ENCODE results near the gene RPSA.
"Not testable (repeated sequence)": the region's sequence is repeated elsewhere in the genome, so short reads cannot be mapped to it uniquely, and the experiment has no call there.

The RPSA gene

DNA sequence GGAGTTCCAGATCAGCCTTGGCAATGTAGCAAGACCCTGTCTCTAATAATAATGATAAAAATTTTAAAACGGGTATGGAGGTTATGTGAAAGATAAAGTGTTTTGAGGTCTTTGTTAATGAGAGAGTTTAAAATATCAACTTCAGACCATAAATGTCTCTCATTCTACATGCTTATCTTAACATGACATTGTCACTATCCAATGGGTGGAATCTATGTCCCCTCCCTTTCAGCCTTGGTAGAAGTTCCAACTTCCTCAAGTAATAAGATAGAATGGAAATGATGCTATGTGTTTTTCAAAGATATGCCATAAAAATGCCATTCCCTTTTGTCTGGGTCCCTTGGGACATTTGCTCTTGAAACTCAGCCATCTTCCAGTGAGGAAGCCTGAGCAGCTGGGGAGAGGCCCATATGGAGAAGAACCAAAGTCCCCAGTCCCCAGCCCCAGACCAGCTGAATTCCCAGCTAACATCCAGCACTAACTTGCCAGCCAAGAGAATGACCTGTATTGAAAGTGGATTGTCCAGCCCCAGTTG, 17.0 kb downstream of the RPSA start:
- DNase-seq = no peak

DNA sequence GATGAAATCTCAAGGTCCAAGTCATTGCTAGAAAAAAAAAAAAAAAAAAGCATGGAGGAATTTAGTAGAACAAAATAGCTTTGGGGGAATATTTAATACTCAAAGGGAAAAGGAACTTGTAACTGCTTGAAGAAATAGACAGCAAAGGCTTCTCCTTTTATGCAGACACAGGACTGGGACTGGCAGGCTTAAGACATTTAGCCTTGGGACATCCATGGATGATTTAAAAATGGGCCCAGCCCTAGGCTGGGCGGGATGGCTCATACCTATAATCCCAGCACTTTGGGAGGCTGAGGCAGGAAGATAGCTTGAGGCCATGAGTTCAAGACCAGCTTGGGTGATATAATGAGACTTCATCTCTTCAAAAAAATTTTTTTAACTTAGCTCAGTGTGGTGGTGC, 19.8 kb downstream of the RPSA start:
- peak in 2 of 4 experiments; percentile 19 to 25 for DNase-seq

DNA sequence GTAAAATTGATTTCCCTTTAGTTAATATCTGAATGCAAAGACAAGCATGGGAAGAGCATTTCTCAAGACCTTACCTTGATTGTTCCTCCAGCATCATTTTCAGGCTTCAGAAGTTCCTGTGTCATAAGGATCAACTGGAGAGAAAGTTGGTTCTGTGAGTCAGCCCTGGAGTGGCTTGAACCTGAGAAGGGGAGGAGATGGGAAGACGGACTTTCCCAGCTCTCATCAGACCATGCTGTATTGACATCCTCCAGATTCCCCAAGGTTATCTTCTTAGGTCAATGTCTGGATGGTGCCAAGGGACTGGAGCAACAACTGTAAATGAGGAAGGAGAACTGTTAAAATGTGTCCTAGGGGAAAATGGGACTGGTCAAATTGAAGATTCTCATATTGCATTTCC, 21.0 kb downstream of the RPSA start:
- DNase-seq = no peak

DNA sequence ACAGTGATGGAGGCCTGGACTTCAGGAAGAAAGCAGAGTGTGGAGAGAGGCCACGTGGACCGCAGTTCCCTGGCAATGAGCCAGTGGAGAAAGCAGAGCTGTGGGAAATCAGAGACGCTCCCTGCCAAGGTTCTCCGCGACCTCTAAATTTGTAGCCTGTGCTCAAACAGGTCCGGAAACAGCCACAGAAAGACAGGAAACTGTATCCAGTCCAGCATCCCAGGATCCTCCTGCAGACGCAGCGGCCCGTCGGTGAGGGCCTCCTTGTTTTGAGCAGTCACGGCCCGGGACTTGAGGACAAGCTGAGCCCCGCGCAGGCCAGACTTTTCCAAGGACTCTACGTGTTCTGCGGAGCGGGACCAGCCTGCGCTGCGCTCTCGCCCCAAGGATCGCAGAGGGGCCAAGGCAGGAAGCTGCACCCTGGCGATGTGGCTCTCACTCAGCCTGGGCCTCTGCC, 22.3 kb downstream of the RPSA start:
- DNase-seq = no peak

DNA sequence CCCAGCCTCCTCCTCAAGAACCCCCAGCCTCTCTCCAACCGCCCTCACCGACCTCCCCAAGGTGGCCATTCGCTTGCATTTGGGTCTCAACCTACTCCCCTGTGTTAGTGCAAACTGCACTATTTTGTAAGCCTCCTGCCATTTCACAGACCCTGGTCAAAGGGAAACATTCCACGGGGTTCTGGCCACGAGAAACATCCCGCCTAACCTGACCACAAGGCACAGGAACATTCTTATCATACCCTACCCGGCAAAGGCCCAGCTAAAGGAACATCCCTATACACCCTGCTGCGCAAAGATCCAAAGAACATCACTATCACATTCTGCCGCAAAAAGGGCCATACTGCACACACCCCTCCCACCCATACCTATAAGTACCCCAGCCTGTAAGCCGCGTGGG, 22.9 kb downstream of the RPSA start:
- DNase-seq = no peak

DNA sequence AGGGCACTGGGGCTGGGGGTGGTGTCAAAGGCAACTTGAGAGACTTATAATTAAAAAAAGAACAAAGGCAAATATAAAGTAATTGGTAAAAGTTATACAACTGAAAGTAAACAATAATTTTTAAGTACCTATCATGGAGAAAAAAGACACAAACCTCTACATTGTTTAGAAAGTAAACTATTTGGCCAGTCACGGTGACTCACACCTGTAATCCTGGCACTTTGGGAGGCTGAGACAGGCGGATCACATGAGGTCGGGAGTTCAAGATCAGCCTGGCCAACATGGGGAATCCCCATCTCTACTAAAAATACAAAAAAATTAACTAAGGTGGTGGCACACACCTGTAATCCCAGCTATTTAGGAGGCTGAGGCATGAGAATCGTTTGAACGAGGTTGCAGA, 25.8 kb downstream of the RPSA start:
- no peak for DNase-seq

DNA sequence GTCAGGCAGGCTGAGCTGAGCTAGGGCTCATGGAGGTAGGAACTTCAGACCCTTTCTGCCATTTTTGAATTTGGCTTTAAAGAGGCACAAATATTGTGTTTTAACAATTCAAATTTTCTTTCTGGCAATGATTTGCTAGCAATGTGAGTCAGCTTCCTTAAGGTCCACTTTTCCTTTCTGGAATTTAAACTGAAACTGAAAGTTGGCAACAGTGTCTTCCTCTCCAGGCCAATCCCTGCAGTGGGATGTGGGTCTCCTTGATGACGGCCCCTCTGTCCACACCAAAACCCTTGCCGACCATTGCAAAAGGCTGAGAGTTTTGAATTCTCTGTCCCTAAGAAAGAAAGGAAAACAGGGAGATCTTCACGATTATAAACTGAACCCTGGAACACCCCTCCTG, 27.1 kb downstream of the RPSA start:
- DNase-seq = no peak

DNA sequence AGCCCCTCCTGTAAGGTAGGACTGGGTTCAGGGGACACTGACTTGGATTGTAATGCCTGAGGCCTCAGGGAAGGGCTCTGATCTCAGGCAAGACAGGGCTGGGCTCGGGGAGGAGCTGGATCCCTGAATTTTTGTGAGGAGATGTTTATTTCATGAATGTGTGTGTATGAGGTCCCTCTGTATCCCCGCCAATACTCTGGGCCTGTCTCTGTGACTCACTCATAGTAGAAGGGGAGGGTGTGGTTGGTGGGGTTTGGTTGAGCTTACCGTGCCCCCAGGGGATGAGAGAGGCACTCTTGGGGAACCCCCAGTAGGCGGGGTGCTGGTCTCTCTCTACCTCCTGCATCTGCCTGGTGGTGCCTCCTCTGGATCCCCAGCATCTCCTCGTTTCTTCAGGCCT, 28.1 kb downstream of the RPSA start:
- no peak for DNase-seq

DNA sequence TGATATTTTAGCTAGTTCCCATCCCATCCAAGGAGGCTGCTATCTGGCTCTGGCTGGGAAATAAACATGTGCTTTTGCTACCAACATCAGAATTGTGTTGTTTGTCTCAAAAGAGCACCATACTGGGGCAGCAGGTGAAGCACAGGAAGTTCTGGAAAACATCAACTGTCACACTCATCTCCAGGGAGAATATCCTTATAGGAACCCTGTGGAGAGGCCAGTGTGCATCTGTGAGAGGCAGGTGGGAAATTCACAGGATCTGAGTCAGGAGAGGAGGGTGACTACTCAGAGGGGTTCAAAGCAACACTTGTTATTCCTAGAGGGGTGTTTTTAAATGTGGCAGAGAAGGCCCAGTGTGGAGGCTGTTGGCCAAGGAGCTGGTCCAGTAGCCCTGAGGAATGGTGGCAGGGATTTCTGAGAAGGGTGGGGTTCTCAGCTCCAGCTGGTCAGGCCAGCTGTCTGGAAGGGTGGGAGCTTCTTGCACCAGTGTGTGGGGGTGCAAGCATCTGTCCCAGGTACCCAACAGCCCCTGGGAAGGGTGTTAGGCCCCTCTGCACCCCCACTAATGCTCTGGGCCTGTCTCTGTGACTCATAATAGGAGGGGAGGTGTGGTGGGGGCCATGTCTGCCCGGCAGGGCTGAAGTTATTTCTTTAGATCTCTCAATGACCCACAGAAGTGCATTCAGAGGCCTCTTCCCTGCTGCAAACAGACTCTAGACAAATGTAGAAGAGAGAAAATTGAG, 28.7 kb downstream of the RPSA start:
- no peak for DNase-seq

DNA sequence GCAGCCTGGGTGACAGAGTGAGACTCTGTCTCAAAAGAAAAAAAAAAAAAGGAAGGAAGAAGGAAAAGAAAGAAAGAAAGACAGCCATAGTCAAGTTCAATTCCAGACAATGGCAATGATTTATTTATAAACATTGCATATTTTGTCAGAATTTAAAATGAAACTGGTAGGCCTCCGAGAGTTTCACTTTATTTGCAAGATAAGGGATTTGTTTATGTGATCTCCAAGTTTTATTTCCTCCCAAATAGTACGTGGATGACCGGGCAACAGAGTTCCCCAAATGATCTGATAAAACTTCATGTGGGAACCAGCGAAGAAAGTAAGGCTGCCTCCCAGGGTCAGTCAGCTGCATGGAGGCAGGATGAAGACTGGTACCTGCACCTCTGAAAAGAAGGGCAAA, 32.4 kb downstream of the RPSA start:
- DNase-seq = no peak

DNA sequence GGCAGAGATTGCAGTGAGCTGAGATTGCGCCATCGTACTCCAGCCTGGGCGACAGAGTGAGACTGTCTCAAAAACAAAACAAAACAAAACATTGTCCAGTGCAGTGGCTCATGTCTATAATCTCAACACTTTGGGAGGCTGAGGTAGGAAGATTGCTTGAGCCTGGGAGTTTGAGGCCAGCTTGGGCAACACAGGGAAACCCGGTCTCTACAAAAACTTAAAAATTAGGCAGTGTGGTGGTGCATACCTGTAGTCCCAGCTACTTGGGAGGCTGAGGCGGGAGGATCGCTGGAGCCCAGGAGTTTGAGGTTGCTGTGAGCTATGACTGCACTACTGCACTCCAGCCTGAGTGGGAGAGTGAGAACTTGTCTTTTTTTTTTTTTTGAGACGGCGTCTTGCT, 33.8 kb downstream of the RPSA start:
- DNase-seq = no peak

DNA sequence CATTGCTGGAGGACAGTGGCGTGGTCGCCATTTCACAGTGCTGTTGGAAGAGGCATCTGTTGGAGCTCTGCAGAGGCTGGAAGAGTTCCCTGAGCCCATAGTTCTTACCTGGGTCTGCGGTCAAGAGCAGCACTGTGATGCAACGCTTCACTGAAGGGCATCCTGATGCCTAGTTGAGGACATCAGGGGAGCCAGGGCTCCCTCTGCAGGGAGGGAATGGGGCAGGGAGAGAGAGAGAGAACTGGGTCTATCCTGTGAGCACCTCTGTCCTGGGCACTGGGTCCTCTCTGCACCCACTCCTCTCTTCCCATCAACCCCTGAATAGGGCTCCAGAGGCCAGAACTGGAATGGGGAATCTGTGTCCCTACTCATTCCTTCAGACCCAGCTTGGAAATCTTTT, 37.0 kb downstream of the RPSA start:
- DNase-seq = no peak

DNA sequence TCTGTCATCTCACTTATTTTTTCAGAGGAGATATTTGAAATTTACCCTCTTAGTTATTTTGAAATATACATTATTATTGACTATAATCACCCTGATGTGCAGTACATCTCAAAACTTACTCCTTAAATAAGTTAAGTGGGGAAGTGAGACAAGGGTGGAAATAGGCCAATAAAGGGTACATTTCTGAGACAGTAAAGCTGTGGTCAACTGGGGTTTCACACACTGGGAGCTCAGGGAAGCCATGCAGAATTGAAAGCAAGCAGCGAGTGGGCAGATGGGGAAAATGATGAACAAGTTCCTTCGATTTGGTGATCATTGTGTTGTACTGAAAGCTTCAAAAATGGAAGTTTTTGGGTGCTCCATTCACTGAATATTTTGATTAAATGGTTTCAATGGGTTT, 39.4 kb downstream of the RPSA start:
- DNase-seq = peak in 2 of 4 experiments; percentile 14 to 15

DNA sequence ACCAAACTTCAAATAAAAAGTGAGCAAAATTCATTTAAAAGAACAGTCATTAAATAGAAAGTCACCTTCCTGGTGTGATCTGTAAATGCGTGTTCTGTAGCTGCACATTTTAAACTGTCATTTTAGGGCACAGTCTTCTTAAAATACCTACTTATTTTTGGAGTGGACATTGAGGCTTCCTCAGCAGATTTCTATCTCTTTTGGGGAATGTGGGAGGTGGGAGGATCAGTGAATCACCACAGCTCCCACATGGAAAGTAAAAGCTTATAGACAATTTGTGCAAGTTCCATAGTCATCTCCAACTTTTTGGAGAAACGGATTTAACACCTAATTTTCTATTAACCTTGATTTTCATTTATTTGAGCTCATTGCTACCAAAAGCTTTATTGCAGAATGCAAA, 39.9 kb downstream of the RPSA start:
- DNase-seq = peak in 1 of 4 experiments; percentile 7

DNA sequence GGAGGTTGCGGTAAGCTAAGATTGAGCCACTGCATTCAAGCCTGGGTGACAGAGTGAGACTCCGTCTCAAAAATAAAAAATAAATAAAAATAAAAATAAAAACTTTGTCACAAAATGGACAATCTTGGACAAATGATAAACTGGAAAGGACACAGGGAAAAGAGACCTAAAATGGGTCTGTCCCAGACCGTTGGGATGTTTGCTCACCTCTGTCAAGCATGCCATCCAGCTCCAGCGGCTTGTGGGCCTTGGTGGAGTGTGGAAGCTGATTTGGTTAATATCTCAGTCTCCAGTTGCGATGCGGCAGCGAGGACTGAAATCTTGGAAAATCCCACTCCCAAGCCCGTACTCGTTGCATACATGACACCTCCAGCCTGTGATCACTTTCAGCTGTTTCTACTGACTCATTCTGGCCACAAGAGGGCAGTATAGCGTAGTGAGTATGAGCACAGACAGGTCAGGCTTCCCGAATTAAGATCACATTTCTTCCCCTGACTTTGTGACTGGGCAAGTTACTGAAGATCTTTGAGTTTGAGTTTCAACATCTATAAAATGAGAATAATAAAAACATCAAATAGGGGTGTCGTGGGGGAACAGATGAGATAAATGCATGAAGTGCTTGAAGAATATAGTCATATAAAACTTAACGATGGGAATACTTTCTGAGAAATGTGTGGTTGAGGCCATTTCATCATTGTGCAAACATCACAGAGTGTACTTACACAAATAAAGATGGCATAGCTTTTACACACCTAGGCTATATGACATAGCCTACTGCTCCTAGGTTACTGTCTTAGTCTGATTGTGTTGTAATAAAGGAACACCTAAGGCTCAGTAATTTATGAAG, 41.3 kb downstream of the RPSA start:
- peak; percentile 79 to 93 (median 83) for DNase-seq

DNA sequence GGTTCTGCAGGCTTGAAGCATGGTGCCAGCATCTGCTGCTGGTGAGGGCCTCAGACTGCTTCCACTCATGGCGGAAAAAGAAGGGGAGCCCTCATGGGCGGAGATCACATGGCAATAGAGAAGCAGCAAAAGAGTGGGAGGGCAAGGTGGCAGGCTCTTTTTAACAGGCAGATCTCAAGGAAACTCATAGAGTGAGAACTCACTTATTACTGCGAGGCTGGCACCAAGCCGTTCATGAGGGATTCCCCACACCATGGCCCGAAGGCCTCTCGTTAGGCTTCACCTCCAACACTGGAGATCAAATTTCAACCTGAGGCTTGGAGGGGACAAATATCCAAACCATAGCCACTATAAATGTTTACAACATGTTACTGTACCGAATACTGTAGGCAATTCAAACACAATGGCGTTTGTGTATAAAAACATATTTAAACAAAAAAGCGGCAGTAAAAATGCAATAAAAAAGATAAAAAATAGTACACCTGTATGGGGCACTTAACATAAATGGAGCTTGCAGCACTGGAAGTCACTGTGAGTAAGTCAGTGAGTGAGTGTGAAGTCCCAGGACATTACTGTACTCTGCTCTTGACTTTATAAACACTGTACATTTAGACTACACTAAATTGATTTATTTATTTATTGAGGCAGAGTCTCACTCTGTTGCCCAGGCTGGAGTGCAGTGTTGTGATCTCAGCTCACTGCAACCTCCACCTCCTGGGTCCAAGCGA, 42.1 kb downstream of the RPSA start:
- no peak for DNase-seq

DNA sequence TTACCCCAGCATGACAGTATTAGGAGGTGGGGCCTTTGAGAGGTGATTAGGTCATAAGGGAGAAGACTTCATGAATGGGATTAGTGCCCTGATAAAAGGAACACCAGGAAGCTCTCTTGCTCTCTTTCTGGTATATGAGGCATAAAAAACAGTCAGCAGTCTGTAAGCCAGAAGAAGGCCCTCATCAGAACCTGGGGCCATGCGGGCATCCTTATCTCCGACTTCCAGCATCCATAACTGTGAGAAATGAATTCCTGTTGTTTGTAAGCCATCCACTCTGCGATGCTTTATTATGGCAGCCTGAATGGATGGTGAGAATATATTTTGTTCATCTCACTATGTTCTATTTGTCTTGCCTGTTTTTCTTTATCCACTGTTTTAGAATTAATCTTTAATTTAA, 43.3 kb downstream of the RPSA start:
- DNase-seq = no peak

DNA sequence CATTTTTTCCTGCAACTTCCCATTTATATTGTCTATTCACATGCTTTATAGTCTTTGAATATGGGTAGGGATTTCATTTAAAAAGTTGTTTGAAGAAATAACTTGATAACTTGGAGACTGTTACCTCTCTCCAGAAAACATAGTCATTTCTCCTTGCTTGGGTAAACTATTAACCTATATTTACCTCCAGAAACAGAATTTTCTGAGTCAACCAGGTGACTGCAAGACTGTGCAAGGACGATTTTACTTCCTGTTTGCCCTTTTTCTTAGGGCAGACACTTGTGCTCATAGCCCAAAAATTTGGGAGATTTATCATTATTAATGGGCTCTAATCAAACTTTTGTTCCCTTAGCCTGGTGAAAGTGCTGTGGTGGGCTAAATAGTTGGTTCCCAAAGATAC, 46.6 kb downstream of the RPSA start:
- DNase-seq = no peak

DNA sequence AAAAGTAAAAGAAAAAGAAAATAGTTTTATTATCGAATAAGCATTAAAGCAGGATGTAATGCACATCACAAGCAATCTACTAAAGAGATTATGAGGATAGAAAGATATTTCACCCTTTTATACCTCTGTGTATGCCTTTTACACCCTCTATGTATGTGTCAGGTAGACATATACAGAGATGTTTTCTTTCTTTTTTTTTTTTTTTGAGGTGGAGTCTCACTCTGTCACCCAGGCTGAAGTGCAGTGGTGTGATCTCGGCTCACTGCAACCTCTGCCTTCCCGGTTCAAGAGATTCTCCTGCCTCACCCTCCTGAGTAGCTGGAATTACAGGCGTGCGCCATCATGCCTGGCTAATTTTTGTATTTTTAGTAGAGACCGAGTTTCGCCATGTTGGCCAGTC, 47.4 kb downstream of the RPSA start:
- DNase-seq = not testable (repeated sequence)

DNA sequence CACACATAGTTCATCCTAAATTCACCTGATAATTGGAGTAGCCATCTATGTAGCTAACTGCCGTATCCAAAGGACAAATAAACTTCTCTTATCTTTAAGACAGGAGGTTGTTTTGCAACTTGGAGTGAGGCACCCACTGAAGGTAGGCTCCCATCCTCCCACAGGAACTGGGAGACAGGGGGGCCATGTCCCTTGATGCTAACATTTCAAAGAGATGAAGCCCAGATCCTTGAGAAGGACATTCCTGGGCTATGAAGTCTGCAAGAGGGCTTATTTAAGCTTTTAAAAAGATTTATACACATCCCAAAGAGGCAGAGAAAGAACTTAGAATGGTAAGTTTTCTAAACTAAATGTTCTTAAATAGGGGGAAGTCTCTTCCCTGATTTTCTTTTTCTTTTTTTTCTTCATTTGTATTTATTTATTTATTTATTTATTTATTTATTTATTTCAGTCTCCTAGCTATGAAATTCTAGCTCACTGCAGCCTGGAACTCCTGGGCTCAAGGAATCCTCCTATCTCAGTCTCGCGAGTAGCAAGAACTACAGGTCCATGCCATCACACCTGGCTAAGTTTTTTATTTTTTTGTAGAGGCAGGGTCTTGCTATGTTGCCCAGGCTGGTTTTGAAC, 48.2 kb downstream of the RPSA start:
- DNase-seq = no peak

DNA sequence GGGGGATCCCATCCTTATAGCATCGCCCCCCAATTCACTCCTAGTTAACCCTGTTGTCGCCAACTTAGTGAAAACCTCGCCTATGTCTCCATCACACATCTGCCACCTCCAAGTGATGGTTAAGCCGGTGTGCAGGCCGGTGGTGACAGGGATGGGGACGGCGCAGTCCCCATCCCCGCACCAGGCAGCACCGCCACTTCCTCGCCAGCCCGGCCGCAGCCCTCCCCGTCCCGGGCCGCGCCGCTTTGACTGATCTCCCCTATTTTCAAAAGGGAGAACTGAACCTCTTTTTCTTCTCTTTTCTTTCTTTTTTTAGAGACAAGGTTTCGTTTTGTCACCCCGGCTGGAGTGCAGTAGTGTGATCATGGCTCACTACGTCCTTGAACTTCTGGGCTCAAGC, 49.6 kb downstream of the RPSA start:
- DNase-seq = no peak

DNA sequence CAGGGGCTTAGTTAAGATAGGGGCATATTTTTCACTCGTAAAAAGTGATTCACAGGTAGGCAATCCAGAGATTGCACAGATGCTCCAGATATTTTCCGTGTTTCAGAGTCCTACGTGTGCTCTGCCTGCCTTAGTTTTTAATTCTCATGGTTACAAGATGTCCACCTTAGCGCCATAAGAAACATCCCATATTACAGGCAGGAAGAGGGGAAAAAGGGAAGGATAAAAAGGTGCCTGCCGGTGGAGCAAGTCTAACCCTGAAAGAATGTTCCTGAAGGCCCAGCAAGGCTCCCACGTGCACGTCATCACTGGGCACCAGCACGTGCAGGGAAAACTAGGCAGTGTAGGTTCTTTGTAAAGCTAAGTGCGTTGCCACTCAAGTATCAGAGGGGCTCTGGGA, 50.8 kb downstream of the RPSA start:
- no peak for DNase-seq

DNA sequence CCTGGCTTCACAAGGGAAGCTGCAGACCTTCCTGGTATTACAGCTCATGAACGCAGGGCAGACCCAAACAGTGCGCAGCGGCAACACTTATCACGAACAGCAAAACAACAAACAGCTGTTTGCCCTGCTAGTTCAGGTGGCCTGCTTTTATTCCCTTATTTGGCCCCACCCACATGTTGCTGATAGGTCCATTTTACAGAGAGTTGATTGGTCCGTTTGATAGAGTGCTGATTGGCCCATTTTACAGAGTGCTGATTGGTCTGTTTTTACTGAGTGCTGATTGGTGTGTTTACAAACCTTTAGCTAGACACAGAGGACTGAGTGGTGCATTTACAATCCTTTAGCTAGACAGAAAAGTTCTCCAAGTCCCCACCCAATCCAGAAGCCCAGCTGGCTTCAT, 52.1 kb downstream of the RPSA start:
- not testable (repeated sequence) for DNase-seq
